B cell (primary cell): ENCODE measurements around the gene SPPL2B. TPM values are rescaled to one million over a fixed set of nuclear protein-coding genes. Genes with fewer than 3 reads are reported as not detected.

Experiments used
- ATAC-seq: fragments of 200-7000 bp; cut with Tn5 transposase; one replicate; pipeline ENCODE4 v1.10.0; 2021; ENCODE audit warnings: low read depth, mild to moderate bottlenecking, moderate number of reproducible peaks, moderate library complexity
- CTCF ChIA-PET: fragments of 350-600 bp; sonication (Branson Sonifier 250); formaldehyde crosslinking; loops from one replicate; lab custom pipeline; 2021; ENCODE audit warnings: antibody characterized with exemption, inconsistent platforms; lab: Charles Lee
- POLR2A ChIA-PET: fragments of 350-600 bp; sonication (Branson Sonifier 250); formaldehyde crosslinking; loops from one replicate; lab custom pipeline; 2021; ENCODE audit warnings: antibody characterized with exemption; lab: Charles Lee
- DNase-seq: peaks from one replicate; pipeline ENCODE4 v3.0.0; 2013
- H2AFZ ChIP-seq: 2 replicates; pipeline ENCODE4 v1.6.1; 2012; ENCODE audit warnings: mild to moderate bottlenecking, low read depth, low read length; ENCODE audit not compliant: insufficient read depth, poor library complexity, severe bottlenecking
- H3K27ac ChIP-seq, 2 donors: 1 replicate in 1 of 2; 2 replicates in 1 of 2; pipeline ENCODE4 v1.5.1; 2012 to 2013; ENCODE audit warnings: low read length in 2 of 2, mild to moderate bottlenecking in 2 of 2, moderate library complexity in 1 of 2
- H3K27me3 ChIP-seq, 4 experiments: fragments of 200-600 bp in 1 of 4; sonication (generic) in 1 of 4; replicated peaks in 1 of 4; 1 replicate in 2 of 4; 2 replicates in 2 of 4; pipeline versions ENCODE4 v1.6.1 to v1.7.0; 2013 to 2016; ENCODE audit warnings: low read length in 3 of 4, mild to moderate bottlenecking in 2 of 4, mixed read lengths in 1 of 4, moderate library complexity in 1 of 4; ENCODE audit not compliant: insufficient read depth in 4 of 4, control insufficient read depth in 3 of 4; ENCODE audit errors: control extremely low read depth in 1 of 4
- H3K36me3 ChIP-seq, 2 experiments: replicated peaks in 1 of 2; 1 replicate in 1 of 2; 2 replicates in 1 of 2; pipeline versions ENCODE4 v1.6.1 to v1.7.1; 2013; ENCODE audit warnings: low read length in 1 of 2; ENCODE audit not compliant: insufficient read depth in 2 of 2, control insufficient read depth in 1 of 2; ENCODE audit errors: control extremely low read depth in 1 of 2, extremely low read depth in 1 of 2
- H3K4me1 ChIP-seq, 2 donors: fragments of 200-600 bp in 1 of 2; sonication (generic) in 1 of 2; 1 replicate in 1 of 2; 2 replicates in 1 of 2; pipeline versions ENCODE4 v1.5.1 to v1.6.1; 2013 to 2017; ENCODE audit warnings: low read length in 2 of 2; ENCODE audit not compliant: control insufficient read depth in 2 of 2, insufficient read depth in 2 of 2
- H3K4me2 ChIP-seq: replicated peaks from 2 replicates; pipeline ENCODE3; 2012; ENCODE audit warnings: mild to moderate bottlenecking, low read depth, low read length; ENCODE audit not compliant: poor library complexity, severe bottlenecking
- H3K4me3 ChIP-seq, 5 experiments: fragments of 200-600 bp in 1 of 5; sonication (generic) in 1 of 5; 1 replicate in 3 of 5; 2 replicates in 2 of 5; pipeline versions ENCODE4 v1.5.1 to v1.7.0; 2011 to 2016; ENCODE audit warnings: low read length in 4 of 5, mild to moderate bottlenecking in 4 of 5, low read depth in 2 of 5, control low read depth in 1 of 5, moderate library complexity in 1 of 5; ENCODE audit not compliant: insufficient read depth in 1 of 5; ENCODE audit errors: control extremely low read depth in 1 of 5, extremely low read depth in 1 of 5
- H3K79me2 ChIP-seq: fragments of 200-600 bp; sonication (generic); one replicate; pipeline ENCODE4 v1.6.0; 2016; ENCODE audit warnings: low read length; ENCODE audit not compliant: control insufficient read depth, insufficient read depth
- H3K9ac ChIP-seq: fragments of 200-600 bp; sonication (generic); 2 replicates; pipeline ENCODE4 v1.6.1; 2017; ENCODE audit warnings: mild to moderate bottlenecking, low read length, moderate library complexity
- H3K9me3 ChIP-seq, 3 donors: one replicate each; pipeline versions ENCODE4 v1.6.1 to v1.7.1; 2013; ENCODE audit warnings: low read length in 2 of 3; ENCODE audit not compliant: control insufficient read depth in 2 of 3, insufficient read depth in 1 of 3; ENCODE audit errors: control extremely low read depth in 1 of 3
- H4K20me1 ChIP-seq: 2 replicates; pipeline ENCODE4 v1.6.0; 2012; ENCODE audit warnings: mild to moderate bottlenecking, low read length; ENCODE audit not compliant: insufficient read depth, control insufficient read depth, poor library complexity, severe bottlenecking
- H3K27ac Mint-ChIP-seq: one replicate; pipeline ENCODE4 v1.8.0; 2021; ENCODE audit warnings: mixed read lengths
- H3K27me3 Mint-ChIP-seq: one replicate; pipeline ENCODE4 v1.8.0; 2021; ENCODE audit warnings: mixed read lengths
- H3K4me1 Mint-ChIP-seq: one replicate; pipeline ENCODE4 v1.8.0; 2021; ENCODE audit warnings: mixed read lengths
- H3K4me3 Mint-ChIP-seq: one replicate; pipeline ENCODE4 v1.8.0; 2021; ENCODE audit warnings: mixed read lengths
- H3K9me3 Mint-ChIP-seq: one replicate; pipeline ENCODE4 v1.8.0; 2022; ENCODE audit warnings: mixed read lengths; ENCODE audit not compliant: insufficient read depth
- EZH2 ChIP-seq: IDR thresholded peaks from 2 replicates; pipeline ENCODE4 v1.6.1; 2012; ENCODE audit warnings: borderline replicate concordance, low read depth, mild to moderate bottlenecking, moderate library complexity, low read length; ENCODE audit not compliant: insufficient read depth, poor library complexity, severe bottlenecking
- WGBS: methylation state at CpG from one replicate; pipeline ENCODE4 v1.1.5; 2013; ENCODE audit warnings: missing lambda C conversion rate; ENCODE audit not compliant: insufficient coverage; 5-methylcytosine and 5-hydroxymethylcytosine counted together
- intact Hi-C: fragments of 100-400 bp; cut with micrococcal nuclease; formaldehyde crosslinking; loops from one replicate; pipeline ENCODE4 v1.10.0; 2022
- polyA plus RNA-seq: library from polyadenylated mRNA; depleted of rRNA; stranded (reverse); fragments of >200 nt; gene quantifications from 2 replicates; pipeline ENCODE4 v1.2.3, GENCODE V29; 2012
- total RNA-seq, 2 donors: library from RNA; stranded (reverse); fragments of 120-200 nt in 1 of 2; gene quantifications; 1 replicate in 1 of 2; 2 replicates in 1 of 2; pipeline versions ENCODE4 v1.2.3 to v1.2.4, GENCODE V29; 2013 to 2022
- TF ChIP-seq, protein P1 (sequence below): fragments of 200-600 bp; IDR thresholded peaks from one replicate; pipeline ENCODE4 v1.8.0; 2022; ENCODE audit warnings: antibody characterized with exemption, mild to moderate bottlenecking

The SPPL2B gene
- total and polyA plus RNA-seq, 2 donors (not counting 1 experiment from before 2014, with no cell fraction given) = 415 to 479 TPM

DNA sequence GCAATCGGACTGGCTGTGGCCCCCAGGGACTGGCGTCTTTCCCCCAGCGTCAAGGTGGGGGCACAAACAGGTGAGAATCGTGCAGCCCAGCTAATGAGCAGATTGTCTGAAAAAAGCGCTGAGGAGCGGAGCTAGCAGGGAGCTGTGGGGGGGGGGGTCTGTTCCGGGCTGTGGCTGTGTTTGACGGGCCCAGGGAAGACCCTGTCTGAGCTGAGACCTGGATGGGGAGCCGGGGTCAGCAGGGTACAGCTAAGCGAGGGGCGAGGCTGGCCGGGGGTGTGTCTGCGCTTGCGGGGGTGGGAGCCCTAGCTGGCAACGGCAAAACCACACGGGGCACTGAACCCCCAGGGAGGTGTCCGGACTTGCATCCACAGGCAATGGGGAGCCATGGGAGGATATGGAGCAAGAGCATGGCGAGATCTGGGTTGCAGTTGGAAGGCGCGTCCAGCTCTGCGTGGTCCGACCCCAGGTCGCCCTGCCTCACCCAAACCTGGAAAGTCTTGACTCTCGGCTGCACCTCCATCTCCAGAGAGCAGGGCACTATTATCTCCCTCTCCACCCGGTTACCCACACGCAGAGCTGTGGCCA is 25.2 kb upstream of the SPPL2B start:
- 57% methylated on average over 26 of the region's 26 CpGs for WGBS
- H3K4me1 ChIP-seq = peaks cover 48 to 68% of the 10 kb centered on the region in 2 donors
- no peak overlapping the region for H2AFZ ChIP-seq
- Mint-ChIP-seq H3K9me3 (peaks cover 2% of the 10 kb centered on the region), H3K27ac (peak overlapping the region; percentile 86), H3K4me3 (peak overlapping the region; percentile 87), H3K27me3 (peaks cover 4% of the 10 kb centered on the region), H3K4me1 (peaks cover 45% of the 10 kb centered on the region)
- CTCF ChIA-PET = interaction anchor here (1.2 to 2.3 kb wide), 4 partner anchors 12 to 29 kb away, joined by 3 to 11 read pairs (median 6); no protein-coding TSS in a partner anchor
- POLR2A ChIA-PET = interaction anchor here (0.5 to 2.7 kb wide), 15 partner anchors 8 to 959 kb away, joined by 3 to 35 read pairs (median 4); no protein-coding TSS in a partner anchor
- TF ChIP-seq, protein P1, sequence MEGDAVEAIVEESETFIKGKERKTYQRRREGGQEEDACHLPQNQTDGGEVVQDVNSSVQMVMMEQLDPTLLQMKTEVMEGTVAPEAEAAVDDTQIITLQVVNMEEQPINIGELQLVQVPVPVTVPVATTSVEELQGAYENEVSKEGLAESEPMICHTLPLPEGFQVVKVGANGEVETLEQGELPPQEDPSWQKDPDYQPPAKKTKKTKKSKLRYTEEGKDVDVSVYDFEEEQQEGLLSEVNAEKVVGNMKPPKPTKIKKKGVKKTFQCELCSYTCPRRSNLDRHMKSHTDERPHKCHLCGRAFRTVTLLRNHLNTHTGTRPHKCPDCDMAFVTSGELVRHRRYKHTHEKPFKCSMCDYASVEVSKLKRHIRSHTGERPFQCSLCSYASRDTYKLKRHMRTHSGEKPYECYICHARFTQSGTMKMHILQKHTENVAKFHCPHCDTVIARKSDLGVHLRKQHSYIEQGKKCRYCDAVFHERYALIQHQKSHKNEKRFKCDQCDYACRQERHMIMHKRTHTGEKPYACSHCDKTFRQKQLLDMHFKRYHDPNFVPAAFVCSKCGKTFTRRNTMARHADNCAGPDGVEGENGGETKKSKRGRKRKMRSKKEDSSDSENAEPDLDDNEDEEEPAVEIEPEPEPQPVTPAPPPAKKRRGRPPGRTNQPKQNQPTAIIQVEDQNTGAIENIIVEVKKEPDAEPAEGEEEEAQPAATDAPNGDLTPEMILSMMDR = no peak
- TF ChIP-seq EZH2 = no peak
- H3K36me3 ChIP-seq = no peaks in the 10 kb centered on the region
- H4K20me1 ChIP-seq = peaks cover 12% of the 10 kb centered on the region
- ATAC-seq (peak; percentile 9), DNase-seq (no peak)
- H3K27me3 ChIP-seq = peaks cover 0 to 23% (median 7%) of the 10 kb centered on the region in 4 experiments
- no peak overlapping the region for H3K27ac ChIP-seq
- H3K79me2 ChIP-seq = peaks cover 32% of the 10 kb centered on the region
- intact Hi-C loops = no loop called here
- peak overlapping the region; percentile 88 for H3K4me2 ChIP-seq
- H3K9ac ChIP-seq = peak overlapping the region; percentile 63
- peak overlapping the region in 4 of 5 experiments; percentile 25 to 65 (median 43) for H3K4me3 ChIP-seq
- peaks cover 0 to 24% (median 0%) of the 10 kb centered on the region in 3 donors for H3K9me3 ChIP-seq
